22Rv1 (cell line): ENCODE data around the gene INSC.

Experiments
- ZFX ChIP-seq: fragments of 450-650 bp; IDR thresholded peaks from 2 replicates; pipeline ENCODE4 v1.6.1; 2017; ENCODE audit warnings: antibody characterized with exemption, borderline replicate concordance
- TF ChIP-seq, protein P1 (sequence below): fragments of 450-650 bp; IDR thresholded peaks from 2 replicates; pipeline ENCODE4 v1.5.1; 2017; ENCODE audit warnings: mild to moderate bottlenecking

DNA sequence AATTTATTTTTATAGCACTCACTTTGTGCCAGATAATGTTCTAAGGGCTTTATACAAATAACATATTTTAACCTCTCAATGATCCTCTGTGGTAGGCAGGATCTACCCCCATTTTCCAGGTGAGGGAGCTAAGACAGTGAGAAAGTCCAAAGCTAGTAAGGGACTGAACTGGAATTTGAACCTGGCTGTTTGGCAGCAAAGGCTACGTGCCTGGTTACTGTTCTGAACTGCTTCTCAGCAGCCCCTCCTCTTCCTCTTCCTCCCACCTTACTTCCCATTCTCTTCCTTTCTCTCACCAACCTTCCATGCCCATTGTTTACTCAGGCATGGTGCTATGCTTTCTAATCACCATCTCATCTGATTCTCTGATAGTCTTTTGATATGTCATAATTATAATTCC is 82.0 kb downstream of the INSC start:
- TF ChIP-seq, protein P1, sequence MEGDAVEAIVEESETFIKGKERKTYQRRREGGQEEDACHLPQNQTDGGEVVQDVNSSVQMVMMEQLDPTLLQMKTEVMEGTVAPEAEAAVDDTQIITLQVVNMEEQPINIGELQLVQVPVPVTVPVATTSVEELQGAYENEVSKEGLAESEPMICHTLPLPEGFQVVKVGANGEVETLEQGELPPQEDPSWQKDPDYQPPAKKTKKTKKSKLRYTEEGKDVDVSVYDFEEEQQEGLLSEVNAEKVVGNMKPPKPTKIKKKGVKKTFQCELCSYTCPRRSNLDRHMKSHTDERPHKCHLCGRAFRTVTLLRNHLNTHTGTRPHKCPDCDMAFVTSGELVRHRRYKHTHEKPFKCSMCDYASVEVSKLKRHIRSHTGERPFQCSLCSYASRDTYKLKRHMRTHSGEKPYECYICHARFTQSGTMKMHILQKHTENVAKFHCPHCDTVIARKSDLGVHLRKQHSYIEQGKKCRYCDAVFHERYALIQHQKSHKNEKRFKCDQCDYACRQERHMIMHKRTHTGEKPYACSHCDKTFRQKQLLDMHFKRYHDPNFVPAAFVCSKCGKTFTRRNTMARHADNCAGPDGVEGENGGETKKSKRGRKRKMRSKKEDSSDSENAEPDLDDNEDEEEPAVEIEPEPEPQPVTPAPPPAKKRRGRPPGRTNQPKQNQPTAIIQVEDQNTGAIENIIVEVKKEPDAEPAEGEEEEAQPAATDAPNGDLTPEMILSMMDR = no peak
- TF ChIP-seq ZFX = no peak
